GM21786 (cell line): ENCODE results near the gene WBP1L.
"Not testable (repeated sequence)": the region's sequence is repeated elsewhere in the genome, so short reads cannot be mapped to it uniquely, and the experiment has no call there.

Source experiments
- ATAC-seq: cut with Tn5 transposase; IDR thresholded peaks from one replicate; pipeline ENCODE4 v1.9.1; 2021; ENCODE audit not compliant: unreplicated experiment

Gene WBP1L

GRCh38 chr10:102834143-102834542 lies 90.4 kb downstream of the WBP1L start:
- no peak for ATAC-seq

- ATAC-seq = peak; percentile 53
Measured at GRCh38 chr10:102835007-102835482, 91.3 kb downstream of the WBP1L start.

GRCh38 chr10:102837230-102837721 lies 93.5 kb downstream of the WBP1L start, which contains the start of gene CYP17A1:
TSS of gene CYP17A1 (minus strand) at chr10:102837413. CDS start at chr10:102837361, 52 bp downstream.
- ATAC-seq = no peak

- ATAC-seq = not testable (repeated sequence)
Measured at GRCh38 chr10:102838276-102838927, 94.7 kb downstream of the WBP1L start.

GRCh38 chr10:102841827-102842345 lies 98.1 kb downstream of the WBP1L start:
- no peak for ATAC-seq

- not testable (repeated sequence) for ATAC-seq
Measured at GRCh38 chr10:102843139-102843538, 99.4 kb downstream of the WBP1L start.

GRCh38 chr10:102844190-102844776 lies 100.5 kb downstream of the WBP1L start:
- not testable (repeated sequence) for ATAC-seq

GRCh38 chr10:102845352-102845902 lies 101.7 kb downstream of the WBP1L start:
- no peak for ATAC-seq

GRCh38 chr10:102850025-102850518 lies 106.3 kb downstream of the WBP1L start:
- ATAC-seq = no peak

GRCh38 chr10:102853237-102853636 lies 109.5 kb downstream of the WBP1L start:
- ATAC-seq = not testable (repeated sequence)

GRCh38 chr10:102855731-102856436 lies 112.1 kb downstream of the WBP1L start:
- not testable (repeated sequence) for ATAC-seq

- no peak for ATAC-seq
Measured at GRCh38 chr10:102856758-102857424, 113.1 kb downstream of the WBP1L start.

GRCh38 chr10:102859911-102860310 lies 116.2 kb downstream of the WBP1L start:
- ATAC-seq = no peak

- ATAC-seq = no peak
Measured at GRCh38 chr10:102863660-102864059, 119.9 kb downstream of the WBP1L start.

GRCh38 chr10:102865620-102866019 lies 121.9 kb downstream of the WBP1L start:
- no peak for ATAC-seq
